K562 (cell line): Measurements from ENCODE around the gene MED29. TPM values are rescaled to one million over a fixed set of nuclear protein-coding genes. Genes with fewer than 3 reads are reported as not detected.

Experiments used
- ATAC-seq: fragments of 200-7000 bp; cut with Tn5 transposase; 3 replicates; pipeline ENCODE4 v1.9.1; 2020; ENCODE audit warnings: moderate library complexity
- BruUV-seq: library from RNA; stranded (reverse); fragments of 400-500 nt; replicated peaks from 2 replicates; lab custom pipeline; 2021; lab: Mats Ljungman, UMichigan
- CTCF ChIA-PET: fragments of 300-600 bp; formaldehyde crosslinking; extraction: SDS; loops from one replicate; lab custom pipeline; 2021; ENCODE audit warnings: low intra/inter-chr PET ratio; lab: Yijun Ruan, JAX
- POLR2A ChIA-PET: fragments of 300-600, 350-650 bp; sonication (Branson Sonifier 250); formaldehyde crosslinking; extraction: SDS; loops from one replicate; lab custom pipeline; 2021; ENCODE audit warnings: antibody characterized with exemption, inconsistent platforms; lab: Yijun Ruan, JAX
- DNase-seq, 4 experiments: peaks; one replicate each; pipeline versions ENCODE4 v3.0.0 to v3.0.0-alpha.2; 2011 to 2018; ENCODE audit warnings: low spot score in 3 of 4, mixed read lengths in 3 of 4; ENCODE audit errors: extremely low read depth in 1 of 4
- FAIRE-seq: peaks from 2 replicates; lab custom pipeline; 2011; peaks lifted over from hg19 to GRCh38; lab: Jason Lieb, UNC
- H2AFZ ChIP-seq: 2 replicates; pipeline ENCODE4 v1.6.0; 2011; ENCODE audit warnings: low read depth, low read length, control low read depth, inconsistent platforms
- H3K27ac ChIP-seq: fragments of 200-600 bp; 3 replicates; pipeline ENCODE4 v1.8.0; 2011; ENCODE audit warnings: low read depth, mild to moderate bottlenecking, control low read depth, inconsistent platforms, low read length, moderate library complexity, mixed read lengths; ENCODE audit errors: extremely low read depth
- H3K27me3 ChIP-seq, 2 experiments: fragments of 300-600 bp in 1 of 2; 2 replicates in 1 of 2; 3 replicates in 1 of 2; pipeline versions ENCODE4 v1.6.0 to v1.8.0; 2011; ENCODE audit warnings: inconsistent platforms in 2 of 2, low read length in 2 of 2, mild to moderate bottlenecking in 1 of 2, mixed read lengths in 1 of 2, moderate library complexity in 1 of 2; ENCODE audit not compliant: control insufficient read depth in 2 of 2, insufficient read depth in 2 of 2
- H3K36me3 ChIP-seq: fragments of 300-600 bp; 3 replicates; pipeline ENCODE4 v1.8.0; 2011; ENCODE audit warnings: mild to moderate bottlenecking, low read length, inconsistent platforms; ENCODE audit not compliant: control insufficient read depth, insufficient read depth
- H3K4me1 ChIP-seq, 2 experiments: fragments of 200-600 bp in 1 of 2; replicated peaks in 1 of 2; 2 replicates in 1 of 2; 3 replicates in 1 of 2; pipeline versions ENCODE4 v1.5.1 to v1.8.0; 2011; ENCODE audit warnings: inconsistent platforms in 2 of 2, low read length in 2 of 2, mild to moderate bottlenecking in 1 of 2, mixed read lengths in 1 of 2, moderate library complexity in 1 of 2; ENCODE audit not compliant: control insufficient read depth in 2 of 2, insufficient read depth in 2 of 2
- H3K4me2 ChIP-seq: 2 replicates; pipeline ENCODE4 v1.6.1; 2011; ENCODE audit warnings: low read length, control low read depth, inconsistent platforms, mixed read lengths; ENCODE audit not compliant: insufficient read depth
- H3K4me3 ChIP-seq: fragments of 200-600 bp; sonication (generic), shearing (Covaris generic); 2 replicates; pipeline ENCODE4 v1.5.1; 2016; ENCODE audit warnings: control low read depth, inconsistent platforms
- H3K79me2 ChIP-seq: fragments of 200-600 bp; 3 replicates; pipeline ENCODE4 v1.8.0; 2011; ENCODE audit warnings: low read length, inconsistent platforms; ENCODE audit not compliant: control insufficient read depth, insufficient read depth
- H3K9ac ChIP-seq, 2 experiments: 2 replicates each; pipeline versions ENCODE4 v1.6.0 to v1.6.1; 2011; ENCODE audit warnings: low read depth in 2 of 2, low read length in 2 of 2, control low read depth in 1 of 2, inconsistent platforms in 1 of 2, mild to moderate bottlenecking in 1 of 2, mixed read lengths in 1 of 2; ENCODE audit not compliant: insufficient read depth in 1 of 2
- H3K9me1 ChIP-seq: one replicate; pipeline ENCODE4 v1.6.0; 2011; ENCODE audit warnings: inconsistent platforms, mild to moderate bottlenecking, low read length, moderate library complexity; ENCODE audit not compliant: control insufficient read depth, insufficient read depth
- H3K9me3 ChIP-seq: replicated peaks from 2 replicates; pipeline ENCODE4 v1.5.1; 2011; ENCODE audit warnings: low read depth, low read length, inconsistent platforms; ENCODE audit not compliant: control insufficient read depth, insufficient read depth
- H4K20me1 ChIP-seq: replicated peaks from 2 replicates; pipeline ENCODE4 v1.6.1; 2011; ENCODE audit warnings: low read length, inconsistent platforms, mixed read lengths; ENCODE audit not compliant: control insufficient read depth, insufficient read depth
- AFF1 ChIP-seq, 2 experiments: fragments of 450-650 bp; IDR thresholded peaks; 2 replicates each; pipeline ENCODE4 v1.6.1; 2018; ENCODE audit warnings: mild to moderate bottlenecking in 2 of 2, low read depth in 1 of 2; ENCODE audit not compliant: partially characterized antibody in 2 of 2
- EHMT2 ChIP-seq: fragments of 450-650 bp; IDR thresholded peaks from 2 replicates; pipeline ENCODE4 v1.6.1; 2018; ENCODE audit warnings: antibody characterized with exemption
- RREB1 ChIP-seq: fragments of 250-450 bp; sonication (Bioruptor Pico); IDR thresholded peaks from 2 replicates; pipeline ENCODE4 v1.4.0; 2020
- ZBTB12 ChIP-seq: fragments of 250-450 bp; sonication (Bioruptor Pico); IDR thresholded peaks from 2 replicates; pipeline ENCODE4 v1.4.0; 2020
- WGBS: fragments of 100-300 bp; shearing (Covaris generic); methylation state at CpG from one replicate; pipeline ENCODE4 v1.1.6; 2016; ENCODE audit warnings: low coverage, mixed read lengths; ENCODE audit not compliant: insufficient coverage; ENCODE audit errors: missing lambda C conversion rate; 5-methylcytosine and 5-hydroxymethylcytosine counted together
- in situ Hi-C: fragments of 300-500 bp; cut with MboI; formaldehyde crosslinking; loops from 4 replicates; pipeline ENCODE4 v1.15.0; 2018; ENCODE audit warnings: inconsistent platforms, mixed read lengths
- intact Hi-C: fragments of 100-400 bp; cut with micrococcal nuclease; formaldehyde crosslinking; loops from 2 replicates; pipeline ENCODE4 v1.14.2; 2022
- polyA plus RNA-seq, 8 experiments: library from polyadenylated mRNA; depleted of rRNA in 4 of 8; stranded (reverse) in 5 of 8; unstranded in 3 of 8; fragments of >200 nt; fragmentation: Nextera tagmentation in 2 of 8; fragmentation: Illumina TruSeq in 1 of 8; extraction: Ambion mirVana in 2 of 8; extraction: Trizol in 1 of 8; gene quantifications; 2 replicates each; pipeline versions ENCODE4 v1.2.1 to v1.2.3, GENCODE V29; 2011 to 2014; ENCODE audit warnings: inconsistent platforms in 1 of 8, missing spikeins in 1 of 8
- total RNA-seq, 7 experiments: library from RNA; depleted of rRNA in 6 of 7; stranded (reverse); fragments of >200 nt in 6 of 7; fragmentation: Illumina TruSeq in 2 of 7; extraction: Trizol in 2 of 7; gene quantifications; 2 replicates each; pipeline versions ENCODE4 v1.2.1 to v1.2.3, GENCODE V29; 2011 to 2021; ENCODE audit warnings: low replicate concordance in 1 of 7

The MED29 gene
- total and polyA plus RNA-seq, 9 of the 15 experiments (the other 6 are each of a cell fraction or from before 2014, with no cell fraction given), result 1.8 to 22.6 (median 12.4) TPM

- Histone ChIP-seq H3K36me3 (peaks cover 30% of the 10 kb centered on the region; the same call in 2 of the 3 replicates), H3K4me2 (peak within 1 kb of the TSS; percentile 100), H3K4me3 (peak within 1 kb of the TSS; percentile 88), H3K79me2 (peaks cover 55% of the 10 kb centered on the region), H3K27ac (peak within 1 kb of the TSS; percentile 93), H3K4me1 (peaks cover 20% of the 10 kb centered on the region in 2 experiments), H2AFZ (peak within 1 kb of the TSS; percentile 98), H3K9me1 (peaks cover 6% of the 10 kb centered on the region), H4K20me1 (peaks cover 13% of the 10 kb centered on the region), H3K9me3 (no peaks in the 10 kb centered on the region), H3K9ac (peak within 1 kb of the TSS; percentile 93 to 97), H3K27me3 (no peaks in the 10 kb centered on the region)
- ATAC-seq (peak; percentile 95), FAIRE-seq (peak; percentile 86), DNase-seq (peak; percentile 95 to 99 (median 97))
- in situ Hi-C loops (no loop called here), intact Hi-C loops (loop anchor here (2.0 kb wide), 1 partner anchor 69 kb away; no protein-coding TSS in a partner anchor)
- ChIA-PET CTCF (interaction anchor here (1.0 kb wide), 1 partner anchor 71 kb away, joined by 3 read pairs; no protein-coding TSS in a partner anchor), POLR2A (interaction anchor here (0.7 to 2.1 kb wide), 10 partner anchors 9 to 94 kb away, joined by 3 to 8 read pairs (median 4); partner anchors contain the start of genes MED29, PAF1, RPS16 and ZFP36)
- BruUV-seq, result TSS peak; percentile 95
- 0% methylated on average over 48 of the region's 105 CpGs for WGBS
- TF ChIP-seq AFF1 (IDR thresholded peaks at IDR 0.05; ENCODE audit: low read depth in 1 of 2, partially characterized antibody in 2 of 2), result peak in 1 of 2 experiments; percentile 71
- peak; percentile 65; the same call in 1 of the 2 replicates for TF ChIP-seq ZBTB12 (CRISPR knock-in tag)
- TF ChIP-seq EHMT2, result no peak
- no peak; the same call in 1 of the 2 replicates for TF ChIP-seq RREB1
Observed at GRCh38 chr19:39341719-39342604, 49.2 kb upstream of the MED29 start, which contains the start of gene SAMD4B. SAMD4B (plus strand) TSS chr19:39342421; CDS start chr19:39356894, 14,473 bp downstream.
